ENCODE data around the gene MTREX.

MTREX gene

DNA sequence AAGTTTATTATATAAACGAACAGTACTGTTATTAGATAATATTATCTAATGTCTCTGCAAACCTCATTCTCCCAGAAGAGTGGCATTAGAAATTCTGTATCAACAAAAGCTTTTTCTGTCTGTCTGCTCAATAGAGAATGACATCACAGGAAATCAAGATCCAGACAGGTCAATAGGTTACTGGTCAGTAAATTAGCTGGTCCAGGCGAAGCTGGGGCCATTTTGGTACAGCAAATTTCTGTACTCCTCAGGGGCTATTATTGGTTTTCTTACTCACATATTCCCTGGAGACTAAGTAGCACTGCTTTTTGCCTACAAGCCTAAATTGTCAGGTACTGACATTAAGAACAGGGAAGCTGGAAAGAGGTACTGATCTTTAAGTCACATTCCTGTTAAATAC, 146.5 kb downstream of the MTREX start:
- no peak for TF ChIP-seq EZH2phosphoT487 (IDR thresholded peaks at IDR 0.05; ENCODE audit: borderline replicate concordance, low read length)
- TF ChIP-seq, protein P1, sequence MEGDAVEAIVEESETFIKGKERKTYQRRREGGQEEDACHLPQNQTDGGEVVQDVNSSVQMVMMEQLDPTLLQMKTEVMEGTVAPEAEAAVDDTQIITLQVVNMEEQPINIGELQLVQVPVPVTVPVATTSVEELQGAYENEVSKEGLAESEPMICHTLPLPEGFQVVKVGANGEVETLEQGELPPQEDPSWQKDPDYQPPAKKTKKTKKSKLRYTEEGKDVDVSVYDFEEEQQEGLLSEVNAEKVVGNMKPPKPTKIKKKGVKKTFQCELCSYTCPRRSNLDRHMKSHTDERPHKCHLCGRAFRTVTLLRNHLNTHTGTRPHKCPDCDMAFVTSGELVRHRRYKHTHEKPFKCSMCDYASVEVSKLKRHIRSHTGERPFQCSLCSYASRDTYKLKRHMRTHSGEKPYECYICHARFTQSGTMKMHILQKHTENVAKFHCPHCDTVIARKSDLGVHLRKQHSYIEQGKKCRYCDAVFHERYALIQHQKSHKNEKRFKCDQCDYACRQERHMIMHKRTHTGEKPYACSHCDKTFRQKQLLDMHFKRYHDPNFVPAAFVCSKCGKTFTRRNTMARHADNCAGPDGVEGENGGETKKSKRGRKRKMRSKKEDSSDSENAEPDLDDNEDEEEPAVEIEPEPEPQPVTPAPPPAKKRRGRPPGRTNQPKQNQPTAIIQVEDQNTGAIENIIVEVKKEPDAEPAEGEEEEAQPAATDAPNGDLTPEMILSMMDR (IDR thresholded peaks at IDR 0.05; ENCODE audit: low read depth, low read length, poor library complexity, severe bottlenecking) = no peak
- Histone ChIP-seq H3K4me3 (ENCODE audit: low read length) (no peak overlapping the region), H4K20me1 (ENCODE audit: control insufficient read depth, insufficient read depth, low read depth, low read length) (no peaks in the 10 kb centered on the region), H3K79me2 (ENCODE audit: control insufficient read depth, low read length) (no peaks in the 10 kb centered on the region), H3K27me3 (ENCODE audit: control insufficient read depth, low read length) (no peaks in the 10 kb centered on the region), H3F3A (ENCODE audit: control insufficient read depth, insufficient read depth) (no peaks in the 10 kb centered on the region), H3K4me1 (ENCODE audit: control insufficient read depth, low read length) (no peaks in the 10 kb centered on the region), H3K27ac (ENCODE audit: low read depth, low read length) (no peak overlapping the region), H3K36me3 (ENCODE audit: control insufficient read depth, low read length) (no peaks in the 10 kb centered on the region), H3K9me3 (ENCODE audit: control insufficient read depth, insufficient read depth, low read length) (no peaks in the 10 kb centered on the region), H3K9me2 (replicated peaks; ENCODE audit: control insufficient read depth, low read length) (no peaks in the 10 kb centered on the region), H3K4me2 (ENCODE audit: low read length) (no peak overlapping the region)

DNA sequence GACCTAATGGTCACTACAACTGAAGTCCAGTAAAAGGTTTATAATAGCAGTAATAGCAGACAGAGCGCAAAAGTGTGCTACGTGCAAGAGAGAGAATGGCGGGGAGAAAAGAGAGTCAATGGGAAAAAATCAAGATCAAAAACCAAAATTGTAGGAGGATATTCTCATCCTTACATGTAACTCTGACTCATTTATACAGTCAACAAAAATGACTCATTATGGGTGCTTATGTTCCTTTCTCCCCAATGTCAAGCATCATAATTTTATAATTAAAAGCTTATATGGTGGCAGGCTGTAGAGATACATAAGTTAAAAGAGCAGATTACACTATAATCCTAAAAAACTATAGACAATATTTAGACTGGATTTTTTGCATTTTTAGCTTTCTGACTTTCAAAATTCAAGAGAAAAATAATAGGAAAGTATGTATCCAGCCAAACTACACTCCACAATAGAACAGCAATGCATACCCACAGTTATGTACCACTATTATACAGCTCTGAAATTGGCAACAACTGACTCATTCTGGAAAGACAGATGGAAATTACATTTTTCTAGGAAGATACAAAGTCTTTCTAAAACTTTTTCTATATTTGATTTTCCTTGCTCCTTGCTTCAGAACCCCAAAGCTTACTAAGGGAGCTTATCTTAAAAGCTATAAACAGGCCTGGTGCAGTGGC, 148.6 kb downstream of the MTREX start:
- Histone ChIP-seq H3K4me2 (ENCODE audit: low read length) (no peak overlapping the region), H4K20me1 (ENCODE audit: control insufficient read depth, insufficient read depth, low read depth, low read length) (no peaks in the 10 kb centered on the region), H3K9me3 (ENCODE audit: control insufficient read depth, insufficient read depth, low read length) (no peaks in the 10 kb centered on the region), H3K4me1 (ENCODE audit: control insufficient read depth, low read length) (no peaks in the 10 kb centered on the region), H3K36me3 (ENCODE audit: control insufficient read depth, low read length) (no peaks in the 10 kb centered on the region), H3F3A (ENCODE audit: control insufficient read depth, insufficient read depth) (no peaks in the 10 kb centered on the region), H3K4me3 (ENCODE audit: low read length) (no peak overlapping the region), H3K27me3 (ENCODE audit: control insufficient read depth, low read length) (no peaks in the 10 kb centered on the region), H3K27ac (ENCODE audit: low read depth, low read length) (no peak overlapping the region), H3K9me2 (replicated peaks; ENCODE audit: control insufficient read depth, low read length) (no peaks in the 10 kb centered on the region), H3K79me2 (ENCODE audit: control insufficient read depth, low read length) (no peaks in the 10 kb centered on the region)
- TF ChIP-seq, protein P1 (IDR thresholded peaks at IDR 0.05; ENCODE audit: low read depth, low read length, poor library complexity, severe bottlenecking) = no peak
- no peak for TF ChIP-seq EZH2phosphoT487 (IDR thresholded peaks at IDR 0.05; ENCODE audit: borderline replicate concordance, low read length)

DNA sequence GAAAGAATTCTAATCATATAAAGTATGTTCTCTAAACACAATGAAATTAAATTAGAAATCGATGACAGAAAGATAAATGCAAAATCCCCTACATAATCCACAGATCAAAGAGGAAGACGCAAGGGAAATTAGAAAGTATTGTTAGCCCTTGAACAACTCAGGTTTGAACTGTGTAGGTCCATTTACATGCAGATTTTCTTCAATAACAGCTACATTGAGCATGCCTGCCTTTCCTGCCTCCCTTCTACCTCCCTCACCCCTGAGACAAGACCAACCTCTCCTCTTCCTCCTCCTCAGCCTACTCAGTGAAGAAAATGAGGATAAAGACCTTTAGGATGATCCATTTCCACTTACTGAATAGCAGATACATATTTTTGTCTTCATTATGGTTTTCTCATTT, 151.8 kb downstream of the MTREX start:
- Histone ChIP-seq H3K4me3 (ENCODE audit: low read length) (no peak overlapping the region), H3K36me3 (ENCODE audit: control insufficient read depth, low read length) (no peaks in the 10 kb centered on the region), H3K4me1 (ENCODE audit: control insufficient read depth, low read length) (no peaks in the 10 kb centered on the region), H3K79me2 (ENCODE audit: control insufficient read depth, low read length) (no peaks in the 10 kb centered on the region), H3K27ac (ENCODE audit: low read depth, low read length) (no peak overlapping the region), H3F3A (ENCODE audit: control insufficient read depth, insufficient read depth) (no peaks in the 10 kb centered on the region), H3K4me2 (ENCODE audit: low read length) (no peak overlapping the region), H4K20me1 (ENCODE audit: control insufficient read depth, insufficient read depth, low read depth, low read length) (no peaks in the 10 kb centered on the region), H3K27me3 (ENCODE audit: control insufficient read depth, low read length) (no peaks in the 10 kb centered on the region), H3K9me2 (replicated peaks; ENCODE audit: control insufficient read depth, low read length) (no peaks in the 10 kb centered on the region), H3K9me3 (ENCODE audit: control insufficient read depth, insufficient read depth, low read length) (no peaks in the 10 kb centered on the region)
- TF ChIP-seq, protein P1 (IDR thresholded peaks at IDR 0.05; ENCODE audit: low read depth, low read length, poor library complexity, severe bottlenecking) = no peak
- TF ChIP-seq EZH2phosphoT487 (IDR thresholded peaks at IDR 0.05; ENCODE audit: borderline replicate concordance, low read length) = no peak
